Right lobe of liver (tissue), 4 donors: ENCODE results near the gene SVIL.

ENCODE experiments used
- POLR2A ChIP-seq: fragments of 450-650 bp; IDR thresholded peaks from one replicate; pipeline ENCODE4 v1.6.1; 2017; ENCODE audit warnings: antibody characterized with exemption, mild to moderate bottlenecking
- TF ChIP-seq, protein P1 (sequence below), 4 donors: fragments of 200-600 bp in 3 of 4; fragments of 450-650 bp in 1 of 4; IDR thresholded peaks; one replicate each; pipeline versions ENCODE4 v1.5.1 to v1.8.0; 2016 to 2022; ENCODE audit warnings: antibody characterized with exemption in 4 of 4, mild to moderate bottlenecking in 2 of 4
- donor health status: DM: no; HTN: no; CAD: no.
- donor health status: DM: no; HTN: no; CAD: no.
- donor health status: DM: no; HTN: yes; CAD: no.

DNA sequence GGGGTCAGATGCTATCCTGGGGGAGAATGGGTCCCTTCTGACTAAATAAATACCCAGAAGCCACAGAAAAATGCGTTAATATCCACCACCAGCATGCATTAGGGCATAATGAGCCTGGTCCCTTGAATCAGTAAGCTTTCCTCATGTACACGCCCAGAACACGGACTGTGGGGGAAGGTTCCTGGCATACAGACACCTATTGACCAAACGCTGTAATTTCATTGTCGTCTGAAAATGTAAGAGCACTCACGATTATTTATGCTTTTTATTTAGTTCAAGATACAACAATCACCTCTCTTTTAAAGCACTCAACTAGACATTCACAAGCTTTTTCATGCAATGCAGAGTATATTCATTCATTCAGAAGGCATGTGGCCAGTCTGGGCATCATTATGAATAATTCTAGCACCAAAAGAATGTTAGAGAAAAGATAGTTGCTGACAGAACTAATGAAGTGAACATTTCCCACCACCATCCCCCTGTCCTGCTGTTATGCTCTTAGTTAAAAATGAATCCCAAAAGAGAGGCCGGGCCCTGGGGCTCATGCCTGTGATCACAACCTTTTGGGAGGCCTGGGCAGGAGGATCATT is 101.0 kb downstream of the SVIL start:
- TF ChIP-seq, protein P1, sequence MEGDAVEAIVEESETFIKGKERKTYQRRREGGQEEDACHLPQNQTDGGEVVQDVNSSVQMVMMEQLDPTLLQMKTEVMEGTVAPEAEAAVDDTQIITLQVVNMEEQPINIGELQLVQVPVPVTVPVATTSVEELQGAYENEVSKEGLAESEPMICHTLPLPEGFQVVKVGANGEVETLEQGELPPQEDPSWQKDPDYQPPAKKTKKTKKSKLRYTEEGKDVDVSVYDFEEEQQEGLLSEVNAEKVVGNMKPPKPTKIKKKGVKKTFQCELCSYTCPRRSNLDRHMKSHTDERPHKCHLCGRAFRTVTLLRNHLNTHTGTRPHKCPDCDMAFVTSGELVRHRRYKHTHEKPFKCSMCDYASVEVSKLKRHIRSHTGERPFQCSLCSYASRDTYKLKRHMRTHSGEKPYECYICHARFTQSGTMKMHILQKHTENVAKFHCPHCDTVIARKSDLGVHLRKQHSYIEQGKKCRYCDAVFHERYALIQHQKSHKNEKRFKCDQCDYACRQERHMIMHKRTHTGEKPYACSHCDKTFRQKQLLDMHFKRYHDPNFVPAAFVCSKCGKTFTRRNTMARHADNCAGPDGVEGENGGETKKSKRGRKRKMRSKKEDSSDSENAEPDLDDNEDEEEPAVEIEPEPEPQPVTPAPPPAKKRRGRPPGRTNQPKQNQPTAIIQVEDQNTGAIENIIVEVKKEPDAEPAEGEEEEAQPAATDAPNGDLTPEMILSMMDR (IDR thresholded peaks at IDR 0.05) = no peak
- no peak for TF ChIP-seq POLR2A
